ENCODE data around the gene MMAA. TPM values are rescaled to one million over a fixed set of nuclear protein-coding genes. Genes with fewer than 3 reads are reported as not detected.
A peak's percentile ranks its signal among the peaks of the same experiment; 100 is the strongest.
"Not testable (repeated sequence)": the region's sequence is repeated elsewhere in the genome, so short reads cannot be mapped to it uniquely, and the experiment has no call there.

MMAA gene
- polyA plus RNA-seq, 1 donor from 2014 or later = 7.4 TPM

DNA sequence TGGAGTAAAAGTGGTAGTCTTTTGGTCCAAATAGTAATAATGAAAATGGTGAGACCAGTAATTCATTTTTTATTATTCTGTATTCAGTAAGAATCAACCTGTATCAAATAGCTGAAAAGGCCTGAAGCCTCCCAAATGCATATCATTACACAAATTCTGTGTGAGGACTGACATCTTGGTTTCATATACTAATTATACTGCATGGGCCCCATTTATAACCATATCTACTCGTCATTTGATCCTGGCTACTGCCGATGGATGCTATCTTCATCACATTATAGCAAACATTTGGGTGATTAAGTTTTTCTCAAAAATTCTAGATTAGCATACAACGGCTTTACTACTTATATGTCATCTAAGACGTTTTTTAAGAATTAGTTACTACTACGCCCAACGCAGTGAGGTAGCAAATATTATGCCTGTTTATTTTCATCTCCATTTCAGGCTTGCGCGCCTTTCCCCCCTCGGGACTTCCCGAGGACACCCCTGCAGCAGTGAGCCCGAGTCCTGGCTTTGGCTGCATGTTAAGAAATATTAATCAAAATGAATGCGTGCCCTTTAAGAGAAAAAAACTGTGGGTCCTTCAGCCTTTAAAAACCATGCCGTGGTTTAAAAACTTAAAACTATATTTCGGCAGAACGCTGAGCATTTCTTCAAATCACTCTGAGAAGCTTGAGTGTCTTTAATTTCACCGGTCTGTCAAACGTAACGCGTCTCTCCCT, 814 bp upstream of the MMAA start:
- H3K36me3 Mint-ChIP-seq = no peaks in the 10 kb centered on the region
- peak overlapping the region; percentile 96 to 99 (median 98) for H3K4me3 Mint-ChIP-seq
- no peaks in the 10 kb centered on the region for H3K27me3 Mint-ChIP-seq
- H3K9me3 Mint-ChIP-seq = peaks cover 0 to 2% (median 0%) of the 10 kb centered on the region in 3 donors
- peak overlapping the region; percentile 95 to 99 (median 98) for H3K27ac Mint-ChIP-seq
- H3K4me1 Mint-ChIP-seq = peaks cover 10 to 20% (median 19%) of the 10 kb centered on the region in 3 donors

- Mint-ChIP-seq H3K9me3 (peaks cover 0 to 2% (median 0%) of the 10 kb centered on the region in 3 donors), H3K4me1 (peaks cover 10 to 20% (median 19%) of the 10 kb centered on the region in 3 donors), H3K36me3 (no peaks in the 10 kb centered on the region), H3K4me3 (peak overlapping the region; percentile 96 to 99 (median 98)), H3K27me3 (no peaks in the 10 kb centered on the region), H3K27ac (peak overlapping the region; percentile 95 to 99 (median 98))
Measured at GRCh38 chr4:145619639-145619996, 433 bp downstream of the MMAA start.

DNA sequence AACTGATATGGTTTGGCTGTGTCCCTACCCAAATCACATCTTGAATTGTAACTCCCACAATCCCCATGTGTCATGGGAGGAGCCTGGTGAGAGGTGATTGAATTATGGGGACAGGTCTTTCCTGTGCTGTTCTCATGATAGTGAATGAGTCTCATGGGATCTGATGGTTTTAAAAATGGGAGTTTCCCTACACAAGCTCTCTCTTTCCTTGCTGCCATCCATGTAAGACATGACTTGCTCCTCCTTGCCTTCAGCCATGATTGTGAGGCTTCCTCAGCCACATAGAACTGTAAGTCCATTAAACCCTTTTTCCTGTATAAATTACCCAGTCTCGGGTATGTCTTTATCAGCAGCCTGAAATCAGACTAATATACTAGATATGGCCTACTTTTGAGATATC, 2.9 kb downstream of the MMAA start:
- H3K4me3 Mint-ChIP-seq = peak overlapping the region in 2 of 4 donors; percentile 46 to 59
- H3K27ac Mint-ChIP-seq, H3K36me3 Mint-ChIP-seq, H3K9me3 Mint-ChIP-seq, H3K27me3 Mint-ChIP-seq: not testable (repeated sequence)
- H3K4me1 Mint-ChIP-seq = peaks cover 10 to 20% (median 19%) of the 10 kb centered on the region in 3 donors

DNA sequence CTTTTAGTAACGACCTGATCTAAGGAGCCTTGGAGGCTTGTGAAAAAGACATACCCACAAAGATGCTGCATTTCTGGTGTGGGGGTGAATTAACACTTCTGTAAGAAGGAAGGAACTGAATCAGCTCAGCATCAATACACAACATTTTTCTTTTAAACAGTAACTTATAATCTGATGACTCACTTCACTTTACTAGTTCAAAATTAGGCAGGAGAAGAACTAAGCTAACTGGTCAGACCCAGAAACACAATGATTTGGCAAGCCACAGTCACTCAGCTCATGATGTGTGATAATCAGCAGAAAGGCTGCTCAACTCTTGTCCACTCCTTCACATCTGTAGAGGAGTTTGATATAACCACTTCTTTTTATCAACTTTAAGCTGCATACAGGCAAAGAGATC, 4.6 kb downstream of the MMAA start:
- peak overlapping the region in 1 of 4 donors; percentile 23 for H3K4me3 Mint-ChIP-seq
- no peaks in the 10 kb centered on the region for H3K36me3 Mint-ChIP-seq
- peaks cover 0 to 2% (median 0%) of the 10 kb centered on the region in 3 donors for H3K9me3 Mint-ChIP-seq
- peak overlapping the region in 1 of 3 donors; percentile 60 for H3K27ac Mint-ChIP-seq
- peaks cover 4 to 11% (median 6%) of the 10 kb centered on the region in 3 donors for H3K4me1 Mint-ChIP-seq
- no peaks in the 10 kb centered on the region for H3K27me3 Mint-ChIP-seq

- Mint-ChIP-seq H3K4me3 (no peak overlapping the region), H3K4me1 (peaks cover 0 to 2% (median 0%) of the 10 kb centered on the region in 3 donors), H3K36me3 (peaks cover 7% of the 10 kb centered on the region), H3K27ac (no peak overlapping the region), H3K27me3 (no peaks in the 10 kb centered on the region), H3K9me3 (peaks cover 0 to 2% (median 0%) of the 10 kb centered on the region in 3 donors)
Measured at GRCh38 chr4:145625677-145626622, 6.8 kb downstream of the MMAA start.

GRCh38 chr4:145626623-145626982, 7.4 kb downstream of the MMAA start:
- H3K27ac Mint-ChIP-seq = no peak overlapping the region
- H3K4me1 Mint-ChIP-seq = peaks cover 0 to 5% (median 3%) of the 10 kb centered on the region in 3 donors
- no peak overlapping the region for H3K4me3 Mint-ChIP-seq
- peaks cover 7% of the 10 kb centered on the region for H3K36me3 Mint-ChIP-seq
- H3K9me3 Mint-ChIP-seq = peaks cover 0 to 2% (median 0%) of the 10 kb centered on the region in 3 donors
- H3K27me3 Mint-ChIP-seq = no peaks in the 10 kb centered on the region

- H3K4me3 Mint-ChIP-seq = no peak overlapping the region
- H3K4me1 Mint-ChIP-seq = peaks cover 0 to 14% (median 5%) of the 10 kb centered on the region in 3 donors
- peaks cover 12% of the 10 kb centered on the region for H3K36me3 Mint-ChIP-seq
- H3K9me3 Mint-ChIP-seq = no peaks in the 10 kb centered on the region
- H3K27ac Mint-ChIP-seq = no peak overlapping the region
- H3K27me3 Mint-ChIP-seq = no peaks in the 10 kb centered on the region
Measured at GRCh38 chr4:145635117-145635516, 15.9 kb downstream of the MMAA start.

DNA sequence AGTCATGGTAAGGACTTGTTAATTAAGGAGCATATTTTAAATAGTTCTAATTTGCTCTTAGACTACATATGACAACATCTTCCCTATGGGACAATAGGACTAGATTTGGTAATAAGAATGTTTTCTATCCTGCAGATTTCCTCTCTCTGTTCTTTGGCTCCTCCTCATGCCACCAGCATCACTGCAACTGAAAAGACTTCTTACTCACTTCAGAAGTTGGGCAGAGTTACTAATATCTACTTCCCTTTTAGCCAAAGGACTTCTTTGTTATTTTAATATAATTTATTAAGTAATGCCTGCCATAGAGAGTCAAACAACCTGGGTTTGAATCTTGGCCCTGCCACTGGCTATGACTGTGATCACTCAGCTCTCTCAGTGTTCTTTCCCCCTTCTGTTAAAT, 16.4 kb downstream of the MMAA start:
- peaks cover 12% of the 10 kb centered on the region for H3K36me3 Mint-ChIP-seq
- H3K27ac Mint-ChIP-seq = no peak overlapping the region
- H3K4me3 Mint-ChIP-seq = no peak overlapping the region
- no peaks in the 10 kb centered on the region for H3K9me3 Mint-ChIP-seq
- no peaks in the 10 kb centered on the region for H3K27me3 Mint-ChIP-seq
- peaks cover 0 to 14% (median 5%) of the 10 kb centered on the region in 3 donors for H3K4me1 Mint-ChIP-seq

GRCh38 chr4:145639186-145639698, 20.1 kb downstream of the MMAA start:
- Mint-ChIP-seq H3K27me3 (no peaks in the 10 kb centered on the region), H3K27ac (no peak overlapping the region), H3K4me3 (no peak overlapping the region), H3K9me3 (no peaks in the 10 kb centered on the region), H3K4me1 (no peaks in the 10 kb centered on the region), H3K36me3 (peaks cover 12% of the 10 kb centered on the region)

DNA sequence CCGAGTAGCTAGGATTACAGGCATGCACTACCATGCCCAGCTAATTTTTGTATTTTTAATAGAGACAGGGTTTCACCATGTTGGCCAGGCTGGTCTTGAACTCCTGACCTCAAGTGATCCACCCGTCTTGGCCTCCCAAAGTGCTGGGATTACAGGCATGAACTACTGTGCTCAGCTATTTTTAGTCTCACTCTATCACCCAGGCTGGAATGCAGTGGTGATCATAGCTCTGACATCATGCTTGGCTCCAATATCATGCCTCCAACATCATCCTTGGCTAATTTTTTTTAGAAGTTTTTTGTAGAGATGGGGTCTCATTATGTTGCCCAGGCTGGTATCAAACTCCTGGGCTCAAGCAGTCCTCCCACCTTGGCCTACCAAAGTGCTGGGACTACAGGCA, 21.1 kb downstream of the MMAA start:
- H3K27ac Mint-ChIP-seq, H3K9me3 Mint-ChIP-seq, H3K27me3 Mint-ChIP-seq, H3K4me3 Mint-ChIP-seq, H3K4me1 Mint-ChIP-seq: not testable (repeated sequence)
- H3K36me3 Mint-ChIP-seq = peaks cover 13% of the 10 kb centered on the region

GRCh38 chr4:145643295-145643694, 24.1 kb downstream of the MMAA start:
- peaks cover 17% of the 10 kb centered on the region for H3K36me3 Mint-ChIP-seq
- H3K4me1 Mint-ChIP-seq = no peaks in the 10 kb centered on the region
- H3K27ac Mint-ChIP-seq = no peak overlapping the region
- H3K27me3 Mint-ChIP-seq = no peaks in the 10 kb centered on the region
- H3K4me3 Mint-ChIP-seq = no peak overlapping the region
- H3K9me3 Mint-ChIP-seq = no peaks in the 10 kb centered on the region

- Mint-ChIP-seq H3K27ac (no peak overlapping the region), H3K4me1 (no peaks in the 10 kb centered on the region), H3K36me3 (peaks cover 13% of the 10 kb centered on the region), H3K4me3 (no peak overlapping the region), H3K27me3 (no peaks in the 10 kb centered on the region), H3K9me3 (no peaks in the 10 kb centered on the region)
Measured at GRCh38 chr4:145644699-145645098, 25.5 kb downstream of the MMAA start.

GRCh38 chr4:145656156-145656555, 37.0 kb downstream of the MMAA start:
- no peak overlapping the region for H3K4me3 Mint-ChIP-seq
- peaks cover 48% of the 10 kb centered on the region for H3K36me3 Mint-ChIP-seq
- no peaks in the 10 kb centered on the region for H3K27me3 Mint-ChIP-seq
- peaks cover 0 to 2% (median 0%) of the 10 kb centered on the region in 3 donors for H3K4me1 Mint-ChIP-seq
- peaks cover 0 to 17% (median 7%) of the 10 kb centered on the region in 3 donors for H3K9me3 Mint-ChIP-seq
- H3K27ac Mint-ChIP-seq = no peak overlapping the region

DNA sequence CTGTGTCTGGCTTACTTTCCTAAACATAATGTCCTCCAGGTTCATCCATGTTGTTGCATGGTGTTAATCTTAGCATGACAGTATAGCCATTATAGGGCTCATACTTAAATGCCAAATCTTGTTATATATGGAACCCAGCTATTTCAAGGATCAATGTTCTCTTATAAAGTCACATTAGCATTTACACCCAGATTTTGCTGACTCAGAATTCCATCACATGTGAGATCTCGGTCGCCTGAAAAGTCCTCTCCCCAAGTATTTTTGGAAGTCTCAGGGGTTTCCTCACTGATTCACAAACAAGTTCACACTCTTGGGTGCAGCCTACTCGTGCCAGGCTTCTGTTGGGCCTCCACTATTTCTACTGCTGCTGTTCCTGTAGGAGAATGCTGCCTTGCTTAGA, 40.9 kb downstream of the MMAA start:
- Mint-ChIP-seq H3K27me3 (no peaks in the 10 kb centered on the region), H3K4me1 (peaks cover 0 to 2% (median 0%) of the 10 kb centered on the region in 3 donors), H3K27ac (no peak overlapping the region), H3K4me3 (no peak overlapping the region), H3K36me3 (peaks cover 29% of the 10 kb centered on the region), H3K9me3 (peaks cover 0 to 24% (median 8%) of the 10 kb centered on the region in 3 donors)

DNA sequence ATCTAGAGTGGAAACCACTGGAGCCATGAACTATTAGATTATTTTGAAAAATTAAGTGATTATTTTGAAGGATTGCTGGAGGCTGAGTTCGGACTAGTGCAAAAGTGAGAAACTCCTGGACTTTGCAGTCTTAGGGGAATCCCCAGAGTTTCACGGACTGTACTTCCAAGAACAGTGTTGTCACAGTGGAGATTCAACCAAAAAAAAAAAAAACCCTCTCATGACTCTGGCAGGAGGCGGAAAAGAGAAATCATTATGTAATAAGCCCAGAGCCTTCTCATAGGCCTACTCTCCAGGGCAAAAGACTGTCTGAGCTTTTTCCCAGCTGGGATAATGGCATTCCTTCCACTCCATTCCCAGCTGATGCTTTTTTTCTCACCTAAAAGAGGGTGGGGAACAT, 44.0 kb downstream of the MMAA start:
- H3K36me3 Mint-ChIP-seq = peaks cover 10% of the 10 kb centered on the region
- no peaks in the 10 kb centered on the region for H3K4me1 Mint-ChIP-seq
- peaks cover 0 to 14% (median 7%) of the 10 kb centered on the region in 3 donors for H3K9me3 Mint-ChIP-seq
- peaks cover 3% of the 10 kb centered on the region for H3K27me3 Mint-ChIP-seq
- no peak overlapping the region for H3K27ac Mint-ChIP-seq
- H3K4me3 Mint-ChIP-seq = no peak overlapping the region

Data from IgD-negative memory B cell (primary cell).